ENCODE measurements around the gene DCLK1. TPM values are rescaled to one million over a fixed set of nuclear protein-coding genes. Genes with fewer than 3 reads are reported as not detected.

DCLK1 gene
- total and polyA plus RNA-seq, 2 donors (not counting 1 experiment from before 2014, with no cell fraction given): 0.56 to 6.3 TPM

DNA sequence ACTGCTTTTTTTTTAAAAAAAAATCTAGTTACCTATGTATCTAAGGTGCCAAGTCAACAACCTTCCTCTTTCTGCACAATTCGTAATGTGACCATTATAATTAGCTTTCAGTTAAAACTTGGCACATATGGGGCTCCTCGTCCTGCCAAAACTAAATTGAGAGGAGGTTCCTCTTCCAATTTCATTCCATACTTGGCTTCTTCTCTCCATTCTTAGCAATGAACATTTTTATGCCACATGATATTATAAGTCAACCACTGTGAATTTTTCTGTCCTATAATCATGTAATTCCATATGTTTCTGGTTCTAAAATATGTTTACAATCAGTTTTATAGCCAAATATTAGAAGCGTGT is 177.0 kb downstream of the DCLK1 start:
- H3K27ac ChIP-seq (ENCODE audit: insufficient read depth, low read length): no peak overlapping the region
- H3K9me3 ChIP-seq (ENCODE audit: control insufficient read depth, insufficient read depth, low read depth, low read length): no peaks in the 10 kb centered on the region
- no peaks in the 10 kb centered on the region for H3K79me2 ChIP-seq (ENCODE audit: control insufficient read depth, insufficient read depth, low read length)
- no peak overlapping the region for H3K4me3 ChIP-seq (replicated peaks in 1 of 4; ENCODE audit: control extremely low read depth in 1 of 4, insufficient read depth in 1 of 4, low read depth in 3 of 4, low read length in 4 of 4)
- H3K36me3 ChIP-seq (ENCODE audit: control insufficient read depth, insufficient read depth, low read length): no peaks in the 10 kb centered on the region
- H4K20me1 ChIP-seq (ENCODE audit: control insufficient read depth, extremely low read depth, insufficient read depth, low read length): no peaks in the 10 kb centered on the region
- no peak overlapping the region for H3K4me2 ChIP-seq (ENCODE audit: extremely low read depth, insufficient read depth, low read length)
- H3K4me1 ChIP-seq (ENCODE audit: control insufficient read depth, extremely low read depth, insufficient read depth, low read length): no peaks in the 10 kb centered on the region
- DNase-seq (ENCODE audit: low read depth in 2 of 2): no peak
- no peak for TF ChIP-seq EZH2 (IDR thresholded peaks at IDR 0.05; ENCODE audit: low read length, missing control alignments)
- TF ChIP-seq, protein P1, sequence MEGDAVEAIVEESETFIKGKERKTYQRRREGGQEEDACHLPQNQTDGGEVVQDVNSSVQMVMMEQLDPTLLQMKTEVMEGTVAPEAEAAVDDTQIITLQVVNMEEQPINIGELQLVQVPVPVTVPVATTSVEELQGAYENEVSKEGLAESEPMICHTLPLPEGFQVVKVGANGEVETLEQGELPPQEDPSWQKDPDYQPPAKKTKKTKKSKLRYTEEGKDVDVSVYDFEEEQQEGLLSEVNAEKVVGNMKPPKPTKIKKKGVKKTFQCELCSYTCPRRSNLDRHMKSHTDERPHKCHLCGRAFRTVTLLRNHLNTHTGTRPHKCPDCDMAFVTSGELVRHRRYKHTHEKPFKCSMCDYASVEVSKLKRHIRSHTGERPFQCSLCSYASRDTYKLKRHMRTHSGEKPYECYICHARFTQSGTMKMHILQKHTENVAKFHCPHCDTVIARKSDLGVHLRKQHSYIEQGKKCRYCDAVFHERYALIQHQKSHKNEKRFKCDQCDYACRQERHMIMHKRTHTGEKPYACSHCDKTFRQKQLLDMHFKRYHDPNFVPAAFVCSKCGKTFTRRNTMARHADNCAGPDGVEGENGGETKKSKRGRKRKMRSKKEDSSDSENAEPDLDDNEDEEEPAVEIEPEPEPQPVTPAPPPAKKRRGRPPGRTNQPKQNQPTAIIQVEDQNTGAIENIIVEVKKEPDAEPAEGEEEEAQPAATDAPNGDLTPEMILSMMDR (conservative IDR thresholded peaks at IDR 0.05 in 1 of 2, IDR thresholded peaks at IDR 0.05 in 1 of 2; ENCODE audit: low read depth in 1 of 2, low read length in 2 of 2): no peak
- H3K27me3 ChIP-seq (ENCODE audit: control insufficient read depth, insufficient read depth, low read length): no peaks in the 10 kb centered on the region
- H3K9ac ChIP-seq (ENCODE audit: insufficient read depth, low read length): no peak overlapping the region
- no peak overlapping the region for H2AFZ ChIP-seq (ENCODE audit: low read length)

GRCh38 chr13:35953537-35954206 is 177.5 kb downstream of the DCLK1 start:
- no peaks in the 10 kb centered on the region for H3K27me3 ChIP-seq (ENCODE audit: control insufficient read depth, insufficient read depth, low read length)
- no peak overlapping the region for H2AFZ ChIP-seq (ENCODE audit: low read length)
- no peak for TF ChIP-seq EZH2 (IDR thresholded peaks at IDR 0.05; ENCODE audit: low read length, missing control alignments)
- TF ChIP-seq, protein P1 (conservative IDR thresholded peaks at IDR 0.05 in 1 of 2, IDR thresholded peaks at IDR 0.05 in 1 of 2; ENCODE audit: low read depth in 1 of 2, low read length in 2 of 2): peak; percentile 67 to 75
- H3K79me2 ChIP-seq (ENCODE audit: control insufficient read depth, insufficient read depth, low read length): no peaks in the 10 kb centered on the region
- H4K20me1 ChIP-seq (ENCODE audit: control insufficient read depth, extremely low read depth, insufficient read depth, low read length): no peaks in the 10 kb centered on the region
- peak; percentile 88 to 96 for DNase-seq (ENCODE audit: low read depth in 2 of 2)
- no peaks in the 10 kb centered on the region for H3K4me1 ChIP-seq (ENCODE audit: control insufficient read depth, extremely low read depth, insufficient read depth, low read length)
- H3K27ac ChIP-seq (ENCODE audit: insufficient read depth, low read length): no peak overlapping the region
- H3K4me3 ChIP-seq (replicated peaks in 1 of 4; ENCODE audit: control extremely low read depth in 1 of 4, insufficient read depth in 1 of 4, low read depth in 3 of 4, low read length in 4 of 4): peak overlapping the region in 1 of 4 experiments; percentile 23
- no peaks in the 10 kb centered on the region for H3K36me3 ChIP-seq (ENCODE audit: control insufficient read depth, insufficient read depth, low read length)
- no peaks in the 10 kb centered on the region for H3K9me3 ChIP-seq (ENCODE audit: control insufficient read depth, insufficient read depth, low read depth, low read length)
- H3K4me2 ChIP-seq (ENCODE audit: extremely low read depth, insufficient read depth, low read length): peak overlapping the region; percentile 65
- H3K9ac ChIP-seq (ENCODE audit: insufficient read depth, low read length): no peak overlapping the region

DNA sequence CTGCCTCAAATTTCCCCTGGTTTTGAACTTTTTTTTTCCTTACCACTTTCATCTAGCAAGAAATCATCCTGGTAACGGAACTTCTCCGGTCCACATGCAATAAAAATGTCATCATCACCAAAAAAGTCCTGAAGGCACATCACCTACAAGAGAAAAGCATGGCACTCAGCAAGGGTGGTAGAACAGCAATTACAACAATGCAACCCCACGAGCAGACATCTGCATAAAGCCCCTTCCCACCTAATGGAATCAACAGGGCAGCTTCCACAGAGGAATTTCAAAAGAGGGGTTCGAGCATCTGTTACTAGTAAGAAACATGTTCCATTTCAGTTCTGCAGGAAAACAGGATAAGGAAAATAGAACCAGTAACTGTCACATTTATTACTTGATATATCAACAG is 183.9 kb downstream of the DCLK1 start:
- H3K79me2 ChIP-seq (ENCODE audit: control insufficient read depth, insufficient read depth, low read length): no peaks in the 10 kb centered on the region
- no peak overlapping the region for H3K4me2 ChIP-seq (ENCODE audit: extremely low read depth, insufficient read depth, low read length)
- H3K4me1 ChIP-seq (ENCODE audit: control insufficient read depth, extremely low read depth, insufficient read depth, low read length): no peaks in the 10 kb centered on the region
- no peaks in the 10 kb centered on the region for H4K20me1 ChIP-seq (ENCODE audit: control insufficient read depth, extremely low read depth, insufficient read depth, low read length)
- DNase-seq (ENCODE audit: low read depth in 2 of 2): no peak
- H3K9me3 ChIP-seq (ENCODE audit: control insufficient read depth, insufficient read depth, low read depth, low read length): no peaks in the 10 kb centered on the region
- no peak overlapping the region for H3K4me3 ChIP-seq (replicated peaks in 1 of 4; ENCODE audit: control extremely low read depth in 1 of 4, insufficient read depth in 1 of 4, low read depth in 3 of 4, low read length in 4 of 4)
- no peak overlapping the region for H3K9ac ChIP-seq (ENCODE audit: insufficient read depth, low read length)
- no peak overlapping the region for H3K27ac ChIP-seq (ENCODE audit: insufficient read depth, low read length)
- H2AFZ ChIP-seq (ENCODE audit: low read length): no peak overlapping the region
- H3K27me3 ChIP-seq (ENCODE audit: control insufficient read depth, insufficient read depth, low read length): no peaks in the 10 kb centered on the region
- H3K36me3 ChIP-seq (ENCODE audit: control insufficient read depth, insufficient read depth, low read length): no peaks in the 10 kb centered on the region
- TF ChIP-seq, protein P1 (conservative IDR thresholded peaks at IDR 0.05 in 1 of 2, IDR thresholded peaks at IDR 0.05 in 1 of 2; ENCODE audit: low read depth in 1 of 2, low read length in 2 of 2): no peak
- TF ChIP-seq EZH2 (IDR thresholded peaks at IDR 0.05; ENCODE audit: low read length, missing control alignments): no peak
